Measurements from ENCODE around the gene LCN2.

The LCN2 gene

GRCh38 chr9:128141604-128142003 is 7.6 kb upstream of the LCN2 start:
- TF ChIP-seq REST (IDR thresholded peaks at IDR 0.05; ENCODE audit: insufficient read depth in 1 of 2, low read depth in 2 of 2, low read length in 2 of 2) (no peak), SIN3A (IDR thresholded peaks at IDR 0.05; ENCODE audit: borderline replicate concordance, insufficient read depth, low read length) (no peak), TAF1 (IDR thresholded peaks at IDR 0.05; ENCODE audit: borderline replicate concordance, insufficient read depth, low read length) (no peak), POLR2AphosphoS5 (IDR thresholded peaks at IDR 0.05; ENCODE audit: low read depth, low read length) (no peak), FOXP2 (optimal IDR thresholded peaks at IDR 0.05; ENCODE audit: borderline replicate concordance, extremely low read depth, extremely low read length, insufficient read depth) (no peak)

GRCh38 chr9:128142061-128142460 is 7.2 kb upstream of the LCN2 start:
- no peak for TF ChIP-seq REST (IDR thresholded peaks at IDR 0.05; ENCODE audit: insufficient read depth in 1 of 2, low read depth in 2 of 2, low read length in 2 of 2)
- no peak for TF ChIP-seq FOXP2 (optimal IDR thresholded peaks at IDR 0.05; ENCODE audit: borderline replicate concordance, extremely low read depth, extremely low read length, insufficient read depth)
- no peak for TF ChIP-seq SIN3A (IDR thresholded peaks at IDR 0.05; ENCODE audit: borderline replicate concordance, insufficient read depth, low read length)
- TF ChIP-seq POLR2AphosphoS5 (IDR thresholded peaks at IDR 0.05; ENCODE audit: low read depth, low read length) = no peak
- no peak for TF ChIP-seq TAF1 (IDR thresholded peaks at IDR 0.05; ENCODE audit: borderline replicate concordance, insufficient read depth, low read length)

DNA sequence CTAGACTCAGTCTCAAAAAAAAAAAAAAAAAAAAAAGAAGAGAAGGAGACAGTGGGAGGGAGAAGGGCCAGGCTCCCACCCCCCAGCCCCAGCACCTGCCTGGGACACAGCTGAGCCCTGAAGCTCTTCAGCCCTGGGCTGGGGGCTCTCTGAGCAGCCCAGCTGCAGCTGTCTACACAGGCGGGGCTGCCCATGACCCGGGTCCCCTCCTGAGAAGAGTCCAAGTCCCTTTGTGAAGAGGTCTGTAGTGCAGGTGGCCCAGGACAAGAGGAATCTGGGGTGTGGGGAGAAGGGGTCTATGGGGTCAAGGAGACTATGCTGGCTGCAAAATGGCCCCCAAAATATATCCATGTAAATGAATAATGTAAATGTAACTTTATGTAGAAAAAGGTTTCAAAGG is 6.7 kb upstream of the LCN2 start:
- TF ChIP-seq POLR2AphosphoS5 (IDR thresholded peaks at IDR 0.05; ENCODE audit: low read depth, low read length) (no peak), REST (IDR thresholded peaks at IDR 0.05; ENCODE audit: insufficient read depth in 1 of 2, low read depth in 2 of 2, low read length in 2 of 2) (no peak), TAF1 (IDR thresholded peaks at IDR 0.05; ENCODE audit: borderline replicate concordance, insufficient read depth, low read length) (no peak), SIN3A (IDR thresholded peaks at IDR 0.05; ENCODE audit: borderline replicate concordance, insufficient read depth, low read length) (no peak), FOXP2 (optimal IDR thresholded peaks at IDR 0.05; ENCODE audit: borderline replicate concordance, extremely low read depth, extremely low read length, insufficient read depth) (no peak)

DNA sequence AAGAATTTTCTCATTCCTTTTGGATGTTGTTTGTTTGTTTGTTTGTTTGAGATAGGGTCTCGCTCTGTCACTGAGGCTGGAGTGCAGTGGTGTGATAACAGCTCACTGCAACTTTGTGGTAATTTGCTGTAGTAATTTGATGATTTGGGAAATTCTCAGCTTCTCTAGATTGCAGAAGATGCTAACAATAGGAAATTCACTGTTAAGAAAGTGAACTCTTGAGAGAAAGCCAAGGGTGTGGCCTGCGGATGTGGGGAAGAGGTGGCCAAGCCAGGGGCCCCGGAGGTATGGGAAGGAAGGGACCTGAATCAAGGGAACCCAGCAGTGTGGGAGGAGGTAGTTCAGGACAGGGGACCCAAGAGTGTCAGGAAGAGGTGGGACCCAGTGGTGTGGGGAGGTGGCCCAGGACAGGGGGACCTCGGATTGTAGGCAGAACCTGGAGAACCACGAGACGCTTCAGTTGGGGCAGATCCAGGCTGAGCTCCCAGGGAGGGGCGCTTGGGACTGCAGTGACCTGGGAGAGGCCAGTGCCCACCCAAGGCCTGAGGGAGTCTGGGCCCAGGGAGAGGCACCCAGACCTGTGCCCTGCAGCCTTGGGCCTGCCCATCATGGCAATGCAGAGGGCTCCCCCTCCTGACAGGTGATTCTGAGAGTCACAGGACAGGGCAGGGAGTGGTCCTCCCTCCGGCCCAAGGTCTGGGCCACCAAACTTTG is 5.6 kb upstream of the LCN2 start:
- TF ChIP-seq TAF1 (IDR thresholded peaks at IDR 0.05; ENCODE audit: borderline replicate concordance, insufficient read depth, low read length) (no peak), REST (IDR thresholded peaks at IDR 0.05; ENCODE audit: insufficient read depth in 1 of 2, low read depth in 2 of 2, low read length in 2 of 2) (no peak), POLR2AphosphoS5 (IDR thresholded peaks at IDR 0.05; ENCODE audit: low read depth, low read length) (no peak), SIN3A (IDR thresholded peaks at IDR 0.05; ENCODE audit: borderline replicate concordance, insufficient read depth, low read length) (no peak), FOXP2 (optimal IDR thresholded peaks at IDR 0.05; ENCODE audit: borderline replicate concordance, extremely low read depth, extremely low read length, insufficient read depth) (no peak)
